HCT116 (cell line): ENCODE results near the gene DGKG. TPM values are rescaled to one million over a fixed set of nuclear protein-coding genes. Genes with fewer than 3 reads are reported as not detected.

Experiments
- ATAC-seq: fragments of 200-7000 bp; cut with Tn5 transposase; 2 replicates; pipeline ENCODE4 v1.9.1; 2020; ENCODE audit warnings: mild to moderate bottlenecking, moderate library complexity
- BruUV-seq: library from RNA; stranded (reverse); fragments of 400-500 nt; replicated peaks from 2 replicates; lab custom pipeline; 2021; lab: Mats Ljungman, UMichigan
- CTCF ChIA-PET: fragments of 300-600 bp; sonication (Branson Sonifier 250); formaldehyde crosslinking; loops from one replicate; lab custom pipeline; 2021; ENCODE audit warnings: antibody characterized with exemption; lab: Charles Lee
- POLR2A ChIA-PET: fragments of 300-600, 350-600 bp; sonication (Branson Sonifier 250); formaldehyde crosslinking; loops from one replicate; lab custom pipeline; 2021; ENCODE audit warnings: antibody characterized with exemption; lab: Charles Lee
- RAD21 ChIA-PET, 2 experiments: fragments of 300-600 bp; sonication (Branson Sonifier 250); formaldehyde crosslinking; loops; one replicate each; lab custom pipeline; 2023; ENCODE audit warnings: low total read pairs in 2 of 2; ENCODE audit not compliant: uncharacterized antibody in 2 of 2, unreplicated experiment in 2 of 2, low non-redundant PET in 1 of 2; lab: Charles Lee
- DNase-seq: peaks from one replicate; pipeline ENCODE4 v3.0.0-alpha.2; 2010; ENCODE audit warnings: low read depth, low spot score
- H2AFZ ChIP-seq: fragments of 200-600 bp; shearing (Covaris generic), sonication (generic); 2 replicates; pipeline ENCODE4 v1.6.1; 2017; ENCODE audit warnings: low read depth, mixed run types, mixed read lengths, antibody characterized with exemption, low read length; ENCODE audit not compliant: poor library complexity, severe bottlenecking
- H3K27ac ChIP-seq: 2 replicates; pipeline ENCODE4 v1.5.1; 2012; ENCODE audit warnings: low read depth, low read length
- H3K27me3 ChIP-seq: fragments of 200-600 bp; sonication (generic); 2 replicates; pipeline ENCODE4 v1.6.1; 2016; ENCODE audit warnings: mixed run types, low read length, mixed read lengths; ENCODE audit not compliant: insufficient read depth
- H3K36me3 ChIP-seq, 2 experiments: fragments of 200-500 bp in 1 of 2; fragments of 200-600 bp in 1 of 2; sonication (Bioruptor generic) in 1 of 2; sonication (generic) in 1 of 2; 2 replicates each; pipeline versions ENCODE4 v1.5.1 to v1.6.1; 2014 to 2016; ENCODE audit warnings: low read length in 2 of 2, inconsistent platforms in 1 of 2, mixed read lengths in 1 of 2, mixed run types in 1 of 2; ENCODE audit not compliant: insufficient read depth in 2 of 2, control insufficient read depth in 1 of 2
- H3K4me1 ChIP-seq, 2 experiments: fragments of 200-600 bp in 1 of 2; sonication (generic) in 1 of 2; 2 replicates each; pipeline versions ENCODE4 v1.5.1 to v1.6.1; 2012 to 2017; ENCODE audit warnings: low read length in 2 of 2, inconsistent platforms in 1 of 2, mild to moderate bottlenecking in 1 of 2, mixed read lengths in 1 of 2, mixed run types in 1 of 2, moderate library complexity in 1 of 2; ENCODE audit not compliant: insufficient read depth in 2 of 2, control insufficient read depth in 1 of 2
- H3K4me2 ChIP-seq: fragments of 200-600 bp; sonication (generic); 2 replicates; pipeline ENCODE4 v1.6.1; 2017; ENCODE audit warnings: mixed run types, low read length, mixed read lengths
- H3K4me3 ChIP-seq, 2 experiments: fragments of 200-600 bp in 1 of 2; sonication (generic) in 1 of 2; replicated peaks in 1 of 2; 2 replicates each; pipeline ENCODE4 v1.5.1; 2011 to 2016; ENCODE audit warnings: low read length in 2 of 2, control low read depth in 1 of 2, low read depth in 1 of 2, mild to moderate bottlenecking in 1 of 2, mixed read lengths in 1 of 2, mixed run types in 1 of 2
- H3K79me2 ChIP-seq: fragments of 200-600 bp; sonication (generic); 2 replicates; pipeline ENCODE4 v1.6.1; 2017; ENCODE audit warnings: mild to moderate bottlenecking, mixed run types, low read length, moderate library complexity, mixed read lengths; ENCODE audit not compliant: insufficient read depth
- H3K9ac ChIP-seq: fragments of 200-600 bp; sonication (generic); 2 replicates; pipeline ENCODE4 v1.6.1; 2016; ENCODE audit warnings: low read length, mixed read lengths
- H3K9me2 ChIP-seq: fragments of 200-600 bp; sonication (generic), shearing (Covaris generic); 2 replicates; pipeline ENCODE4 v1.6.1; 2017; ENCODE audit warnings: mixed run types, mild to moderate bottlenecking, moderate library complexity; ENCODE audit not compliant: insufficient read depth
- H3K9me3 ChIP-seq, 2 experiments: fragments of 200-500 bp in 1 of 2; fragments of 200-600 bp in 1 of 2; sonication (Bioruptor generic) in 1 of 2; sonication (generic) in 1 of 2; 2 replicates each; pipeline ENCODE4 v1.6.1; 2014 to 2017; ENCODE audit warnings: low read length in 2 of 2, mixed read lengths in 2 of 2, inconsistent platforms in 1 of 2, low read depth in 1 of 2, mild to moderate bottlenecking in 1 of 2, mixed run types in 1 of 2, moderate library complexity in 1 of 2; ENCODE audit not compliant: control insufficient read depth in 1 of 2, insufficient read depth in 1 of 2
- H4K20me1 ChIP-seq: fragments of 200-600 bp; sonication (generic), shearing (Covaris generic); 2 replicates; pipeline ENCODE4 v1.6.1; 2017; ENCODE audit warnings: mixed run types, mild to moderate bottlenecking, moderate library complexity; ENCODE audit not compliant: insufficient read depth
- CBX3 ChIP-seq: IDR thresholded peaks from 2 replicates; pipeline ENCODE4 v1.6.1; 2012; ENCODE audit warnings: low read depth
- EGR1 ChIP-seq: IDR thresholded peaks from 2 replicates; pipeline ENCODE4 v1.6.1; 2012; ENCODE audit warnings: low read depth
- ELF1 ChIP-seq: IDR thresholded peaks from 2 replicates; pipeline ENCODE4 v1.6.1; 2012; ENCODE audit warnings: low read depth, borderline replicate concordance
- EZH2 ChIP-seq: fragments of 200-600 bp; sonication (generic); IDR thresholded peaks from 2 replicates; pipeline ENCODE4 v1.6.1; 2017; ENCODE audit warnings: antibody characterized with exemption, mixed run types
- EZH2phosphoT487 ChIP-seq: fragments of 200-600 bp; IDR thresholded peaks from 2 replicates; pipeline ENCODE4 v1.6.1; 2018; ENCODE audit warnings: antibody characterized with exemption, borderline replicate concordance
- FOSL1 ChIP-seq: IDR thresholded peaks from 2 replicates; pipeline ENCODE4 v1.6.1; 2012; ENCODE audit warnings: low read depth
- JUND ChIP-seq: IDR thresholded peaks from 2 replicates; pipeline ENCODE4 v1.6.1; 2012
- POLR2AphosphoS5 ChIP-seq: IDR thresholded peaks from 2 replicates; pipeline ENCODE4 v1.6.1; 2011; ENCODE audit warnings: mild to moderate bottlenecking, low read depth, low read length, moderate library complexity
- RAD21 ChIP-seq: IDR thresholded peaks from 2 replicates; pipeline ENCODE4 v1.6.1; 2012; ENCODE audit warnings: low read depth, mild to moderate bottlenecking
- SIN3A ChIP-seq: IDR thresholded peaks from 2 replicates; pipeline ENCODE4 v1.6.1; 2012; ENCODE audit warnings: low read depth
- SP1 ChIP-seq: IDR thresholded peaks from 2 replicates; pipeline ENCODE4 v1.6.1; 2012; ENCODE audit warnings: low read depth
- TCF7L2 ChIP-seq: IDR thresholded peaks from 2 replicates; pipeline ENCODE4 v1.7.0; 2011; ENCODE audit warnings: borderline replicate concordance, inconsistent platforms; ENCODE audit not compliant: insufficient read depth, insufficient read length; ENCODE audit errors: extremely low read depth
- YY1 ChIP-seq: IDR thresholded peaks from 2 replicates; pipeline ENCODE4 v1.6.1; 2011; ENCODE audit warnings: low read length, low read depth, moderate library complexity, mild to moderate bottlenecking; ENCODE audit not compliant: insufficient replicate concordance; ENCODE audit errors: extremely low read depth
- ZFX ChIP-seq: fragments of 450-650 bp; IDR thresholded peaks from 2 replicates; pipeline ENCODE4 v1.6.1; 2017
- ZNF274 ChIP-seq: fragments of 200-500 bp; sonication (Bioruptor generic); IDR thresholded peaks from 2 replicates; pipeline ENCODE4 v1.6.1; 2014; ENCODE audit warnings: mild to moderate bottlenecking, low read depth, low read length, inconsistent platforms
- intact Hi-C: fragments of 100-400 bp; cut with micrococcal nuclease; formaldehyde crosslinking; loops from 2 replicates; pipeline ENCODE4 v1.10.0; 2022
- total RNA-seq: library from RNA; stranded (reverse); gene quantifications from one replicate; pipeline ENCODE4 v1.2.1, GENCODE V29; 2021; ENCODE audit not compliant: unreplicated experiment
- TF ChIP-seq, protein P1 (sequence below): IDR thresholded peaks from 2 replicates; pipeline ENCODE4 v1.6.1; 2012
- TF ChIP-seq, protein P2 (sequence below): IDR thresholded peaks from 2 replicates; pipeline ENCODE4 v1.6.1; 2012; ENCODE audit warnings: low read depth
- TF ChIP-seq, protein P3 (sequence below): IDR thresholded peaks from 2 replicates; pipeline ENCODE4 v1.6.1; 2012
- TF ChIP-seq, protein P4 (sequence below): IDR thresholded peaks from 2 replicates; pipeline ENCODE4 v1.6.1; 2011; ENCODE audit warnings: mild to moderate bottlenecking, low read length, moderate library complexity; ENCODE audit not compliant: insufficient replicate concordance; ENCODE audit errors: extremely low read depth

The DGKG gene
- total RNA-seq, 1 experiment from 2014 or later: 4.8 TPM

DNA sequence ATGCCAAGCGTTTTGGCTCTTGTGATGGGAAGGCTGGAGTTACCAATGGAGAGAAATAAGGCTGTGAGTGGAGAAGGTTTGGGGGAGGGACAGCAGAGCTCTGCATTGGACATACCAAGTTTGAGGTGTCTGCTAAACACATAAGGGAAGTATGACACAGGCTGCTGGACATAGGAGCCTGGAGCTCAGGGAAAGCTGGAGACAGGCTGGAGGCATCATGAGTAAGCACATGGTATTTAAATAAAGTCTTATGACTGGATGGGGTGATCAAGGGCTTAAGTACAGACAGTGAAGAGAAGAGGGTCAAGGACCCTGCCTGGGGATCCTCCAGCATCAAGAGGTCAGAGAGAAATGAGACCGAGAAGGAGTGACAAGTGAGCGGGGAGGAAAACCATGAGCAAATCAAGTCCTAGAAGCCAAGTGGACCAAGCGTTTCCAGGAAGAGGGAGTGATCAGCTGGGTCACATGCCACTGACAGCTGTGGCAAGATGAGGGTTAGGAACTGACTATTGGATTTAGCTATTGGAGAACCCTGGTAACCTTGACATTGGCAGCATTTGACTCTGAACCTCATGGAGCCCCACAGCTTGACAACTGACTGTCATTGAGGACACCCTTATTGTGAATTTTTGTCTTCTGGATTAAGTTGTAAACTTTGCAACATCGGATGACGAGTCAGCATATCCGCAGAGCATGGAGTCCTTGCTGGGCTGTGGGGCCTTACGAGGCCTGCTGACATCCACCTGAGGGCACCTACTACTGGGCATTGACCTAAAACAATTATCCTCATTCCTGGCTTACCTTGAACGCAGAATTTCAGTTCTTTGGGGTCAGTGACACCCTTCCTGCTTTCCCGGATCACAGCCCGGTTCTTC, 174.4 kb downstream of the DGKG start (continued):
- TF ChIP-seq EGR1 (no peak), SIN3A (no peak), POLR2AphosphoS5 (no peak)

DNA sequence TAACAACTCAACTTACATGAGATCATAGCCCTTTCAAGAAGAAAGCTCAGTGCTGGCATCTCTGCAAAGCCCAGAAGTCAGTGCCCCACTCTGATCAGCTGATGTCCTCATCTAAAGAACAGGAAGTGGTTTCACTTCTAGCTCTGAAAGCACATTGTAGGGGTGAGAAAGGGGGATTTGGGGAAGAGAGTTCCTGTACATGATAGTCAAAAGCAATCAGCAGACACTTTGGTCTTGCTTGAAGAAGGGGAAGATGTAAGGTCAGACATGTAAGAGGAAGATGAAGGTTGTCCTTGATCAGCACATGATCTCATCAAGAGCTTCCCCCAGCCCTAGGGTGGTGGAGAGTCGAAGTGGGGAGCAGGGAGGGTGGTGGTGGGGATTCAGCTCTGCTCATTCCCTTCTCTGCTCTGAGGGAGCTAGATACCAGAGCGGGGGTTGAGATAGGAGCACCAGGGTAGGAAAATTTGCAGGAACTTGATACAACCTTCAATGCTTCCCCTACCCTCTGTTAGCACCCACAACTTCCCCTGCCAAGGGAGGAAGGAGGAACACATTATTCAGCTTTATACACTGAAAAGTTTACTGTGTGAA, 176.7 kb downstream of the DGKG start:
- H3K27ac ChIP-seq: no peak overlapping the region
- no peaks in the 10 kb centered on the region for H3K36me3 ChIP-seq
- no peak overlapping the region for H2AFZ ChIP-seq
- H3K4me2 ChIP-seq: no peak overlapping the region
- H3K79me2 ChIP-seq: no peaks in the 10 kb centered on the region
- BruUV-seq: no TSS peak
- no peaks in the 10 kb centered on the region for H3K4me1 ChIP-seq
- no peaks in the 10 kb centered on the region for H3K27me3 ChIP-seq
- intact Hi-C loops: no loop called here
- POLR2A ChIA-PET: no interaction called here
- no peak for DNase-seq
- TF ChIP-seq RAD21 (no peak), TCF7L2 (no peak), SP1 (no peak), POLR2AphosphoS5 (no peak), FOSL1 (no peak), SIN3A (no peak), EZH2phosphoT487 (no peak), YY1 (no peak), CBX3 (no peak), ELF1 (no peak), ZNF274 (no peak), EZH2 (no peak), ZFX (no peak), JUND (no peak)
- TF ChIP-seq, protein P1, sequence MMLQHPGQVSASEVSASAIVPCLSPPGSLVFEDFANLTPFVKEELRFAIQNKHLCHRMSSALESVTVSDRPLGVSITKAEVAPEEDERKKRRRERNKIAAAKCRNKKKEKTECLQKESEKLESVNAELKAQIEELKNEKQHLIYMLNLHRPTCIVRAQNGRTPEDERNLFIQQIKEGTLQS: no peak
- TF ChIP-seq, protein P2, sequence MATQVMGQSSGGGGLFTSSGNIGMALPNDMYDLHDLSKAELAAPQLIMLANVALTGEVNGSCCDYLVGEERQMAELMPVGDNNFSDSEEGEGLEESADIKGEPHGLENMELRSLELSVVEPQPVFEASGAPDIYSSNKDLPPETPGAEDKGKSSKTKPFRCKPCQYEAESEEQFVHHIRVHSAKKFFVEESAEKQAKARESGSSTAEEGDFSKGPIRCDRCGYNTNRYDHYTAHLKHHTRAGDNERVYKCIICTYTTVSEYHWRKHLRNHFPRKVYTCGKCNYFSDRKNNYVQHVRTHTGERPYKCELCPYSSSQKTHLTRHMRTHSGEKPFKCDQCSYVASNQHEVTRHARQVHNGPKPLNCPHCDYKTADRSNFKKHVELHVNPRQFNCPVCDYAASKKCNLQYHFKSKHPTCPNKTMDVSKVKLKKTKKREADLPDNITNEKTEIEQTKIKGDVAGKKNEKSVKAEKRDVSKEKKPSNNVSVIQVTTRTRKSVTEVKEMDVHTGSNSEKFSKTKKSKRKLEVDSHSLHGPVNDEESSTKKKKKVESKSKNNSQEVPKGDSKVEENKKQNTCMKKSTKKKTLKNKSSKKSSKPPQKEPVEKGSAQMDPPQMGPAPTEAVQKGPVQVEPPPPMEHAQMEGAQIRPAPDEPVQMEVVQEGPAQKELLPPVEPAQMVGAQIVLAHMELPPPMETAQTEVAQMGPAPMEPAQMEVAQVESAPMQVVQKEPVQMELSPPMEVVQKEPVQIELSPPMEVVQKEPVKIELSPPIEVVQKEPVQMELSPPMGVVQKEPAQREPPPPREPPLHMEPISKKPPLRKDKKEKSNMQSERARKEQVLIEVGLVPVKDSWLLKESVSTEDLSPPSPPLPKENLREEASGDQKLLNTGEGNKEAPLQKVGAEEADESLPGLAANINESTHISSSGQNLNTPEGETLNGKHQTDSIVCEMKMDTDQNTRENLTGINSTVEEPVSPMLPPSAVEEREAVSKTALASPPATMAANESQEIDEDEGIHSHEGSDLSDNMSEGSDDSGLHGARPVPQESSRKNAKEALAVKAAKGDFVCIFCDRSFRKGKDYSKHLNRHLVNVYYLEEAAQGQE: no peak
- TF ChIP-seq, protein P3, sequence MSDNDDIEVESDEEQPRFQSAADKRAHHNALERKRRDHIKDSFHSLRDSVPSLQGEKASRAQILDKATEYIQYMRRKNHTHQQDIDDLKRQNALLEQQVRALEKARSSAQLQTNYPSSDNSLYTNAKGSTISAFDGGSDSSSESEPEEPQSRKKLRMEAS: no peak
- TF ChIP-seq, protein P4, sequence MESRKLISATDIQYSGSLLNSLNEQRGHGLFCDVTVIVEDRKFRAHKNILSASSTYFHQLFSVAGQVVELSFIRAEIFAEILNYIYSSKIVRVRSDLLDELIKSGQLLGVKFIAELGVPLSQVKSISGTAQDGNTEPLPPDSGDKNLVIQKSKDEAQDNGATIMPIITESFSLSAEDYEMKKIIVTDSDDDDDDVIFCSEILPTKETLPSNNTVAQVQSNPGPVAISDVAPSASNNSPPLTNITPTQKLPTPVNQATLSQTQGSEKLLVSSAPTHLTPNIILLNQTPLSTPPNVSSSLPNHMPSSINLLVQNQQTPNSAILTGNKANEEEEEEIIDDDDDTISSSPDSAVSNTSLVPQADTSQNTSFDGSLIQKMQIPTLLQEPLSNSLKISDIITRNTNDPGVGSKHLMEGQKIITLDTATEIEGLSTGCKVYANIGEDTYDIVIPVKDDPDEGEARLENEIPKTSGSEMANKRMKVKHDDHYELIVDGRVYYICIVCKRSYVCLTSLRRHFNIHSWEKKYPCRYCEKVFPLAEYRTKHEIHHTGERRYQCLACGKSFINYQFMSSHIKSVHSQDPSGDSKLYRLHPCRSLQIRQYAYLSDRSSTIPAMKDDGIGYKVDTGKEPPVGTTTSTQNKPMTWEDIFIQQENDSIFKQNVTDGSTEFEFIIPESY: no peak
- no peak overlapping the region for H3K4me3 ChIP-seq
- no peaks in the 10 kb centered on the region for H4K20me1 ChIP-seq
- H3K9me2 ChIP-seq: no peaks in the 10 kb centered on the region
- RAD21 ChIA-PET: no interaction called here
- CTCF ChIA-PET: no interaction called here
- ATAC-seq: no peak
- no peaks in the 10 kb centered on the region for H3K9me3 ChIP-seq
- no peak overlapping the region for H3K9ac ChIP-seq
